K562 (cell line): ENCODE results near the gene METTL2B. TPM values are rescaled to one million over a fixed set of nuclear protein-coding genes. Genes with fewer than 3 reads are reported as not detected.
"Not testable (repeated sequence)": the region's sequence is repeated elsewhere in the genome, so short reads cannot be mapped to it uniquely, and the experiment has no call there.

ENCODE experiments used
- ARID1B ChIP-seq: fragments of 450-650 bp; IDR thresholded peaks from 2 replicates; pipeline ENCODE4 v1.6.1; 2016; ENCODE audit warnings: antibody characterized with exemption, mild to moderate bottlenecking, inconsistent platforms
- BHLHE40 ChIP-seq: IDR thresholded peaks from 2 replicates; pipeline ENCODE4 v1.6.1; 2011; ENCODE audit warnings: low read length, improper control_type of control experiment
- CBFA2T3 ChIP-seq: fragments of 450-650 bp; IDR thresholded peaks from 2 replicates; pipeline ENCODE4 v1.6.1; 2017
- EP300 ChIP-seq: IDR thresholded peaks from 2 replicates; pipeline ENCODE4 v1.6.1; 2012; ENCODE audit warnings: low read length, improper control_type of control experiment
- FOSL1 ChIP-seq: fragments of 200-800 bp; sonication (Bioruptor generic); conservative IDR thresholded peaks from 2 replicates; pipeline ENCODE4 v1.6.1; 2016; ENCODE audit warnings: missing genetic modification characterization, missing compliant biosample characterization
- JUN ChIP-seq, 2 experiments: sonication (generic) in 1 of 2; formaldehyde crosslinking in 1 of 2; IDR thresholded peaks; 2 replicates each; pipeline versions ENCODE4 v1.6.1 to v1.8.0; 2012 to 2022; ENCODE audit warnings: borderline replicate concordance in 2 of 2, mild to moderate bottlenecking in 2 of 2, improper control_type of control experiment in 1 of 2, low read depth in 1 of 2, low read length in 1 of 2, missing genetic modification reagents in 1 of 2
- JUND ChIP-seq, 2 experiments: IDR thresholded peaks; 2 replicates in 1 of 2; 3 replicates in 1 of 2; pipeline ENCODE4 v1.6.1; 2011; ENCODE audit warnings: borderline replicate concordance in 2 of 2, low read depth in 2 of 2, low read length in 2 of 2, improper control_type of control experiment in 1 of 2, missing biosample characterization in 1 of 2, missing genetic modification characterization in 1 of 2, missing genetic modification reagents in 1 of 2
- MEIS2 ChIP-seq: fragments of 450-650 bp; IDR thresholded peaks from 2 replicates; pipeline ENCODE4 v1.6.1; 2014; ENCODE audit warnings: mild to moderate bottlenecking; ENCODE audit not compliant: partially characterized antibody
- MYC ChIP-seq, 2 experiments: fragments of 250-450 bp in 1 of 2; sonication (Bioruptor Pico) in 1 of 2; IDR thresholded peaks; 2 replicates each; pipeline versions ENCODE4 v1.5.1 to v1.6.1; 2012 to 2021; ENCODE audit warnings: low read depth in 2 of 2, borderline replicate concordance in 1 of 2, improper control_type of control experiment in 1 of 2, low read length in 1 of 2, mild to moderate bottlenecking in 1 of 2, moderate library complexity in 1 of 2
- MYNN ChIP-seq, 2 experiments: sonication (generic); formaldehyde crosslinking in 1 of 2; IDR thresholded peaks; 2 replicates each; pipeline versions ENCODE4 v1.5.0 to v1.6.1; 2016 to 2020; ENCODE audit warnings: antibody characterized with exemption in 1 of 2, missing genetic modification reagents in 1 of 2
- NEUROD1 ChIP-seq: fragments of 150-350 bp; IDR thresholded peaks from 2 replicates; pipeline ENCODE4 v1.6.1; 2014; ENCODE audit warnings: borderline replicate concordance, low read length, low read depth; ENCODE audit not compliant: partially characterized antibody
- NFE2 ChIP-seq: IDR thresholded peaks from 2 replicates; pipeline ENCODE4 v1.6.1; 2014; ENCODE audit warnings: antibody characterized with exemption, low read depth
- NFIX ChIP-seq: fragments of 250-450 bp; sonication (Bioruptor Pico); IDR thresholded peaks from 2 replicates; pipeline ENCODE4 v1.4.0; 2020; ENCODE audit warnings: low read depth, mild to moderate bottlenecking, moderate library complexity
- NRF1 ChIP-seq, 2 experiments: fragments of 450-650 bp; IDR thresholded peaks in 1 of 2; conservative IDR thresholded peaks in 1 of 2; 2 replicates each; pipeline ENCODE4 v1.6.1; 2014; ENCODE audit warnings: mild to moderate bottlenecking in 2 of 2
- POLR2AphosphoS5 ChIP-seq: IDR thresholded peaks from 2 replicates; pipeline ENCODE4 v1.6.1; 2011; ENCODE audit warnings: mild to moderate bottlenecking, low read depth, low read length, moderate library complexity; ENCODE audit not compliant: control insufficient read depth, insufficient read depth
- SOX6 ChIP-seq: fragments of 450-650 bp; IDR thresholded peaks from 2 replicates; pipeline ENCODE4 v1.6.1; 2014; ENCODE audit warnings: mild to moderate bottlenecking
- TRIM28 ChIP-seq: fragments of 450-650 bp; IDR thresholded peaks from 2 replicates; pipeline ENCODE4 v1.6.1; 2017
- YY1 ChIP-seq, 3 experiments: IDR thresholded peaks; 2 replicates each; pipeline ENCODE4 v1.6.1; 2011; ENCODE audit warnings: low read length in 2 of 3, mild to moderate bottlenecking in 2 of 3, moderate library complexity in 2 of 3, borderline replicate concordance in 1 of 3, control low read depth in 1 of 3, low read depth in 1 of 3; ENCODE audit not compliant: insufficient read depth in 3 of 3, insufficient replicate concordance in 2 of 3, control insufficient read depth in 1 of 3, insufficient read length in 1 of 3; ENCODE audit errors: extremely low read depth in 1 of 3
- ZFX ChIP-seq: sonication (generic); formaldehyde crosslinking; IDR thresholded peaks from 2 replicates; pipeline ENCODE4 v1.8.0; 2022; ENCODE audit warnings: mild to moderate bottlenecking, missing genetic modification reagents, moderate library complexity
- ZKSCAN1 ChIP-seq: fragments of 150-350 bp; IDR thresholded peaks from 2 replicates; pipeline ENCODE4 v1.6.1; 2016; ENCODE audit warnings: low read depth, low read length
- polyA plus RNA-seq, 8 experiments: library from polyadenylated mRNA; depleted of rRNA in 4 of 8; stranded (reverse) in 5 of 8; unstranded in 3 of 8; fragments of >200 nt; fragmentation: Nextera tagmentation in 2 of 8; fragmentation: Illumina TruSeq in 1 of 8; extraction: Ambion mirVana in 2 of 8; extraction: Trizol in 1 of 8; gene quantifications; 2 replicates each; pipeline versions ENCODE4 v1.2.1 to v1.2.3, GENCODE V29; 2011 to 2014; ENCODE audit warnings: inconsistent platforms in 1 of 8, missing spikeins in 1 of 8
- total RNA-seq, 7 experiments: library from RNA; depleted of rRNA in 6 of 7; stranded (reverse); fragments of >200 nt in 6 of 7; fragmentation: Illumina TruSeq in 2 of 7; extraction: Trizol in 2 of 7; gene quantifications; 2 replicates each; pipeline versions ENCODE4 v1.2.1 to v1.2.3, GENCODE V29; 2011 to 2021; ENCODE audit warnings: low replicate concordance in 1 of 7
- TF ChIP-seq, protein P1 (sequence below), 2 experiments: fragments of 450-650 bp in 1 of 2; sonication (generic) in 1 of 2; formaldehyde crosslinking in 1 of 2; IDR thresholded peaks in 1 of 2; conservative IDR thresholded peaks in 1 of 2; 2 replicates each; pipeline versions ENCODE4 v1.6.1 to v1.8.1; 2016 to 2023; ENCODE audit warnings: mild to moderate bottlenecking in 2 of 2, moderate library complexity in 2 of 2, inconsistent platforms in 1 of 2, missing genetic modification reagents in 1 of 2
- TF ChIP-seq, protein P2 (sequence below): fragments of 200-800 bp; sonication (Bioruptor generic); IDR thresholded peaks from 2 replicates; pipeline ENCODE4 v1.6.1; 2017; ENCODE audit warnings: missing genetic modification characterization, missing compliant biosample characterization

METTL2B gene
- total and polyA plus RNA-seq, 9 of the 15 experiments (the other 6 are each of a cell fraction or from before 2014, with no cell fraction given), result 35.9 to 95.7 (median 79.2) TPM

DNA sequence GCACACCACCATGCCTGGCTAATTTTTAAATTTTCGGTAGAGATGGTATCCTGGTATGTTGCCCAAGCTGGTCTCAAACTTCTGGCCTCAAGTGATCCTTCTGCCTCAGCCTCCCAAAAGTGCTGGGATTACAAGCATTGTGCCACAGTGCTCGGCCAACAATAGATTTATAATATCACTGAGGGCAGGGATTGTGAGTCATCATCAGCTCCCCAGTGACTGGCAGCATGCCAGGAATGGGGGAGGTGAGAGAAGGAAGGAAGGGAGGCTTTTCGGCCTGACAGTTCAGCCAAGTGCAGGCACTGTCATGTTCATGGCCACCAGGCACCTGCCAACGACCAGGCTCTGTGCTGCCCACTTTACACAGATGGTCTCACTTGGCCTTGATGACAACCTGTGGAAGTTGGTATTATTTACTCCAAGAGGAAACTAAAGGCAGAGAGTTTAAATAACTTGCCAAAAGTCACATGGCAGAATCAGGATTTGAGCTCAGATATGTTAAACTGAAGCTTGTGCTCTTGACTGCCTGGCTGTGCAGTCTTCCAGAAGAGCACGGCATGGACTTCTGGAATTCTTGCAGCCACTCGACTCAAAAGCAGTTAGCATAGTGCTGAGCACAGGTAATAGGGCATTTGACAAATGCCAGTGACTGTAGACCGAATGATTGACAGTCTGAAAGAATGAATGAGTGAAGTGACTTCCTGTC lies 46.8 kb downstream of the METTL2B start (continued):
- TF ChIP-seq JUN (IDR thresholded peaks at IDR 0.05; ENCODE audit: borderline replicate concordance, low read depth, low read length) (peak; percentile 84), ARID1B (peak; percentile 65), EP300 (peak; percentile 51; the same call in 1 of the 2 replicates), NRF1 (conservative IDR thresholded peaks at IDR 0.05 in 1 of 2, IDR thresholded peaks at IDR 0.05 in 1 of 2) (0 out of 4 replicates have a peak, but pooled peaks of 1 of the 2 experiments have one; percentile 12), NEUROD1 (peak; percentile 33), FOSL1 (peak; percentile 93), SOX6 (peak; percentile 53; the same call in 1 of the 2 replicates), JUND (IDR thresholded peaks at IDR 0.05; ENCODE audit: borderline replicate concordance, low read depth, low read length) (peak; percentile 96), JUND (tag; IDR thresholded peaks at IDR 0.05; ENCODE audit: borderline replicate concordance, low read depth, low read length) (peak; percentile 94; the same call in 2 of the 3 replicates), ZFX (peak; percentile 22; the same call in 1 of the 2 replicates), NFIX (peak; percentile 77), BHLHE40 (peak; percentile 38; the same call in 1 of the 2 replicates), MYC (IDR thresholded peaks at IDR 0.05; ENCODE audit: low read depth, low read length) (0 out of 2 replicates have a peak, but pooled peaks have one; percentile 16), MYNN (IDR thresholded peaks at IDR 0.05) (0 out of 2 replicates have a peak, but pooled peaks have one; percentile 39), MEIS2 (peak; percentile 30), ZKSCAN1 (0 out of 2 replicates have a peak, but pooled peaks have one; percentile 47), YY1 (IDR thresholded peaks at IDR 0.05; ENCODE audit: borderline replicate concordance in 1 of 3, control insufficient read depth in 1 of 3, extremely low read depth in 1 of 3, insufficient read depth in 3 of 3, insufficient read length in 1 of 3, insufficient replicate concordance in 2 of 3, low read depth in 1 of 3, low read length in 2 of 3) (peak in 1 of 3 experiments; percentile 61), TRIM28 (0 out of 2 replicates have a peak, but pooled peaks have one; percentile 24), NFE2 (peak; percentile 45; the same call in 1 of the 2 replicates), CBFA2T3 (0 out of 2 replicates have a peak, but pooled peaks have one; percentile 11), POLR2AphosphoS5 (peak; percentile 75)
- TF ChIP-seq JUN (CRISPR knock-in tag; IDR thresholded peaks at IDR 0.05; ENCODE audit: borderline replicate concordance); MYC (CRISPR knock-in tag; IDR thresholded peaks at IDR 0.05; ENCODE audit: borderline replicate concordance, low read depth); MYNN (CRISPR knock-in tag; IDR thresholded peaks at IDR 0.05): not testable (repeated sequence)
- TF ChIP-seq, protein P1, sequence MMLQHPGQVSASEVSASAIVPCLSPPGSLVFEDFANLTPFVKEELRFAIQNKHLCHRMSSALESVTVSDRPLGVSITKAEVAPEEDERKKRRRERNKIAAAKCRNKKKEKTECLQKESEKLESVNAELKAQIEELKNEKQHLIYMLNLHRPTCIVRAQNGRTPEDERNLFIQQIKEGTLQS (IDR thresholded peaks at IDR 0.05), result peak; percentile 91
- TF ChIP-seq, protein P1 (CRISPR knock-in tag; conservative IDR thresholded peaks at IDR 0.05), result peak; percentile 39; the same call in 1 of the 2 replicates
- TF ChIP-seq, protein P2, sequence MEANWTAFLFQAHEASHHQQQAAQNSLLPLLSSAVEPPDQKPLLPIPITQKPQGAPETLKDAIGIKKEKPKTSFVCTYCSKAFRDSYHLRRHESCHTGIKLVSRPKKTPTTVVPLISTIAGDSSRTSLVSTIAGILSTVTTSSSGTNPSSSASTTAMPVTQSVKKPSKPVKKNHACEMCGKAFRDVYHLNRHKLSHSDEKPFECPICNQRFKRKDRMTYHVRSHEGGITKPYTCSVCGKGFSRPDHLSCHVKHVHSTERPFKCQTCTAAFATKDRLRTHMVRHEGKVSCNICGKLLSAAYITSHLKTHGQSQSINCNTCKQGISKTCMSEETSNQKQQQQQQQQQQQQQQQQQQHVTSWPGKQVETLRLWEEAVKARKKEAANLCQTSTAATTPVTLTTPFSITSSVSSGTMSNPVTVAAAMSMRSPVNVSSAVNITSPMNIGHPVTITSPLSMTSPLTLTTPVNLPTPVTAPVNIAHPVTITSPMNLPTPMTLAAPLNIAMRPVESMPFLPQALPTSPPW (CRISPR knock-in tag), result peak; percentile 38
